Stimulated activated CD8-positive, alpha-beta memory T cell treated with anti-CD3 and anti-CD28 coated beads, Interleukin-4, amount 100 ng/mL, for 4 hours (primary cell): ENCODE data around the gene ADAMTS12.

Experiments used
- DNase-seq, 2 donors: peaks; one replicate each; pipeline ENCODE4 v3.0.0-alpha.2; 2020; ENCODE audit warnings: low read depth in 2 of 2, low spot score in 1 of 2

Gene ADAMTS12

GRCh38 chr5:33843579-33843978, 48.2 kb downstream of the ADAMTS12 start:
- no peak for DNase-seq

- DNase-seq, result no peak
These were observed 49.3 kb downstream of the ADAMTS12 start for GRCh38 chr5:33842456-33842855.

- no peak for DNase-seq
These were observed 49.9 kb downstream of the ADAMTS12 start for GRCh38 chr5:33841891-33842290.

GRCh38 chr5:33840927-33841547, 50.8 kb downstream of the ADAMTS12 start:
- DNase-seq, result no peak

GRCh38 chr5:33837301-33837700, 54.5 kb downstream of the ADAMTS12 start:
- no peak for DNase-seq

- DNase-seq, result no peak
These were observed 57.5 kb downstream of the ADAMTS12 start for GRCh38 chr5:33834334-33834733.

GRCh38 chr5:33833237-33833575, 58.6 kb downstream of the ADAMTS12 start:
- DNase-seq, result no peak

- DNase-seq, result no peak
These were observed 59.2 kb downstream of the ADAMTS12 start for GRCh38 chr5:33832404-33833236.

- no peak for DNase-seq
These were observed 60.7 kb downstream of the ADAMTS12 start for GRCh38 chr5:33831041-33831440.

GRCh38 chr5:33829430-33829829, 62.4 kb downstream of the ADAMTS12 start:
- DNase-seq, result no peak

GRCh38 chr5:33828626-33829308, 63.0 kb downstream of the ADAMTS12 start:
- no peak for DNase-seq

GRCh38 chr5:33827885-33828284, 63.9 kb downstream of the ADAMTS12 start:
- no peak for DNase-seq

- DNase-seq, result no peak
These were observed 64.6 kb downstream of the ADAMTS12 start for GRCh38 chr5:33827018-33827707.

- DNase-seq, result no peak
These were observed 67.1 kb downstream of the ADAMTS12 start for GRCh38 chr5:33824516-33825195.

GRCh38 chr5:33817301-33817700, 74.5 kb downstream of the ADAMTS12 start:
- DNase-seq, result no peak

GRCh38 chr5:33816791-33817190, 75.0 kb downstream of the ADAMTS12 start:
- DNase-seq, result no peak

GRCh38 chr5:33812746-33813145, 79.0 kb downstream of the ADAMTS12 start:
- no peak for DNase-seq

- no peak for DNase-seq
These were observed 81.2 kb downstream of the ADAMTS12 start for GRCh38 chr5:33810491-33811120.

GRCh38 chr5:33809936-33810335, 81.9 kb downstream of the ADAMTS12 start:
- no peak for DNase-seq

GRCh38 chr5:33808699-33809098, 83.1 kb downstream of the ADAMTS12 start:
- DNase-seq, result no peak

- no peak for DNase-seq
These were observed 84.0 kb downstream of the ADAMTS12 start for GRCh38 chr5:33807771-33808170.
